Testis (tissue), 5 donors: ENCODE measurements around the gene C12orf75. TPM values are rescaled to one million over a fixed set of nuclear protein-coding genes. Genes with fewer than 3 reads are reported as not detected.
A peak's percentile ranks its signal among the peaks of the same experiment; 100 is the strongest.

ENCODE experiments used
- DNase-seq: peaks from one replicate; pipeline ENCODE4 v3.0.0-alpha.2; 2019
- H3K27ac ChIP-seq, 2 donors: fragments of 200-600 bp; sonication (generic); one replicate each; pipeline ENCODE4 v1.5.1; 2019
- H3K27me3 ChIP-seq: fragments of 200-600 bp; sonication (generic); one replicate; pipeline ENCODE4 v1.5.1; 2019
- H3K36me3 ChIP-seq: fragments of 200-600 bp; sonication (generic); one replicate; pipeline ENCODE4 v1.5.1; 2017; ENCODE audit warnings: low read depth; ENCODE audit errors: missing control alignments
- H3K4me1 ChIP-seq: fragments of 200-600 bp; sonication (generic); one replicate; pipeline ENCODE4 v1.5.1; 2019
- H3K4me3 ChIP-seq, 2 donors: fragments of 200-600 bp; sonication (generic); one replicate each; pipeline ENCODE4 v1.5.1; 2017 to 2019
- H3K9me3 ChIP-seq: fragments of 200-600 bp; sonication (generic); one replicate; pipeline ENCODE4 v1.5.1; 2017
- CTCF ChIP-seq, 3 experiments: fragments of 450-650 bp in 2 of 3; fragments of 200-600 bp in 1 of 3; sonication (generic) in 1 of 3; IDR thresholded peaks; one replicate each; pipeline ENCODE4 v1.5.1; 2016 to 2019; ENCODE audit warnings: antibody characterized with exemption in 3 of 3, mild to moderate bottlenecking in 2 of 3, moderate library complexity in 1 of 3
- POLR2A ChIP-seq: fragments of 450-650 bp; IDR thresholded peaks from one replicate; pipeline ENCODE4 v1.6.1; 2017; ENCODE audit warnings: antibody characterized with exemption, mild to moderate bottlenecking, moderate library complexity
- WGBS, 2 donors: methylation state at CpG; one replicate each; pipeline ENCODE4 v1.1.5; 2018; 5-methylcytosine and 5-hydroxymethylcytosine counted together
- intact Hi-C: fragments of 100-400 bp; cut with DNase I; formaldehyde crosslinking; loops from one replicate; pipeline ENCODE4 v1.15.1; 2023; ENCODE audit warnings: low total_unique reads
- long read RNA-seq, 2 donors: transcript quantifications; one replicate each; lab custom pipeline, GENCODE V29; 2026
- polyA plus RNA-seq: library from polyadenylated mRNA; stranded (reverse); fragments of 350-450 nt; fragmentation: Illumina TruSeq; extraction: RNeasy Lipid Tissue Mini Kit (QIAGEN cat#74804); gene quantifications from one replicate; pipeline ENCODE4 v1.2.3, GENCODE V29; 2014; ENCODE audit warnings: low read depth, low replicate concordance; ENCODE audit not compliant: insufficient read depth
- total RNA-seq, 2 donors: library from RNA; depleted of rRNA; stranded (reverse); fragments of >200 nt; gene quantifications; one replicate each; pipeline ENCODE4 v1.2.3, GENCODE V29; 2016

Gene C12orf75
- total RNA-seq (100 to 1,000 TPM; 112 to 121 TPM), polyA plus RNA-seq (144 TPM)
- long read RNA-seq, donor 1, transcript C12orf75-201 (6 exons, 1,366 nt): major isoform, 7 of 8 reads
- long read RNA-seq, donor 1, partial matches to known transcripts: 0 of 8 reads
- long read RNA-seq, donor 1, other reads (novel, unspliced or antisense): 0 of 8 reads
- long read RNA-seq, donor 2, transcript C12orf75-201 (6 exons, 1,366 nt): major isoform, 10 of 11 reads
- long read RNA-seq, donor 2, partial matches to known transcripts: 0 of 11 reads
- long read RNA-seq, donor 2, other reads (novel, unspliced or antisense): 0 of 11 reads

GRCh38 chr12:105330283-105330930, at the start of gene C12orf75:
Gene C12orf75, plus strand, starts transcription at chr12:105330691. Its CDS starts 201 bp downstream, at chr12:105330892.
- Histone ChIP-seq H3K4me1 (peaks cover 12% of the 10 kb centered on the region), H3K4me3 (peak within 1 kb of the TSS; percentile 81 to 83), H3K27ac (peak within 1 kb of the TSS in 1 of 2 donors; percentile 64), H3K36me3 (no peaks in the 10 kb centered on the region), H3K27me3 (no peaks in the 10 kb centered on the region), H3K9me3 (no peaks in the 10 kb centered on the region)
- intact Hi-C loops: no loop called here
- WGBS, 2 donors: 0 to 1% methylated on average over 3 to 31 of the region's 66 CpGs
- DNase-seq: peak; percentile 93
- TF ChIP-seq CTCF (IDR thresholded peaks at IDR 0.05) (no peak), POLR2A (no peak)

DNA sequence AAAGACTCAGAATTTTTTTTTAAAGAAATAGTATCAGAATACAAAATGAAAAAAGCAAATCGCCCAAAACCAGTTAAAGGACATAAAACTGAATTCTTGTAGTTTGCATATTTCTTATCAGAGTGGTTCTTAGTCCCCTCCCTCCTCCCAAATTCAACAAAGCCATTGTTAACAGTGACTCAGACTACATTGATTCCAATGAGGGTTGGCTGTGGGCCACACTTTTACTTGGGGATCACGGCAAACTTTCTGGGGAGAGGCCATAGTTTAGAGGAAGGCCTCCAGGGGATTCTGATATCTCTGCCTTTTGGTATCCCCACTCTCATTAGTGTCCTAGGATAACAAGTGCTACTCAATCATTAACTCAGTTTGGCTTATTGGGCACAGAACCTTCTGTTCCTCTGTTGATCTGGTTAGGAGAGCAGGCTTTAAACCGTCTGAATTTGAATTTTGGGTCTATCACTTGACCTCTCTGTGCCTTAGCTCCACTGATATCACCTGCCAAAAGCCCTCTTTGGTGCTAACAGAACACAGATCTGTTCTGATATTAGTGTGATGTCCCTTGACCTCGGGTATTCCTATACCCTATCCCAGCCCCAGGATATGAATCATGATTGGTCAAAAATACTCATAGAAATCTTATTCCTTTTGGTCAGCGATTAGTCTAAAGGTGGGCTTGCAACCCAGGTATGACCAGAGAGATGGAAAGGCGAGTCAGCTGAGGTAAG, 49.4 kb upstream of the C12orf75 start:
- Histone ChIP-seq H3K4me3 (no peak overlapping the region), H3K9me3 (no peaks in the 10 kb centered on the region), H3K36me3 (no peaks in the 10 kb centered on the region), H3K27me3 (no peaks in the 10 kb centered on the region), H3K4me1 (peaks cover 5% of the 10 kb centered on the region), H3K27ac (peak overlapping the region in 1 of 2 donors; percentile 4)
- 66 to 74% methylated on average over 6 of the region's 6 CpGs for WGBS, 2 donors
- DNase-seq: no peak
- no peak for TF ChIP-seq POLR2A
- TF ChIP-seq CTCF (IDR thresholded peaks at IDR 0.05): no peak
- intact Hi-C loops: no loop called here

GRCh38 chr12:105281694-105282049, 48.8 kb upstream of the C12orf75 start:
- no peaks in the 10 kb centered on the region for H3K9me3 ChIP-seq
- H3K4me3 ChIP-seq: no peak overlapping the region
- no peak overlapping the region for H3K27ac ChIP-seq
- H3K36me3 ChIP-seq: no peaks in the 10 kb centered on the region
- DNase-seq: no peak
- TF ChIP-seq CTCF (IDR thresholded peaks at IDR 0.05) (no peak), POLR2A (no peak)
- intact Hi-C loops: no loop called here
- H3K4me1 ChIP-seq: peaks cover 5% of the 10 kb centered on the region
- WGBS, 2 donors: 88 to 95% methylated on average over 1 of the region's 1 CpG
- H3K27me3 ChIP-seq: no peaks in the 10 kb centered on the region

DNA sequence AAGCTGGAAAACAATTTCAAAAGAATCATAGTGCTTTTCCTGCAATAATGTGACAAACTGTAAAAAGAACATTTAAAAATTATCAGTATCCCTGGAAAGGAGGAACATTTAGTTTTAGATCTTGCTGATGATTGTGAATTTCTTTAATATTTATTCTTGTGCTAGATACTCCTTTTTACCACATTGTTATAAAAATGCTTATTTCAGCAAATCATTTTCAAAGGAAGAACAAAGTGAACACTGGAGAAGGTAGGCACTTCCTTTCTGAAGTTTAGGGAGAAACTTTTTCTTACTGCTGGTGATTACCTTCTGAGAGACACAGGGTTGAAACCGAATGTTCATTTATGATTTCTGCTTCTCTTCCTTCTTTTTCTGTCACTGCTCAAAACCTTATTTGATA, 45.1 kb upstream of the C12orf75 start:
- TF ChIP-seq CTCF (IDR thresholded peaks at IDR 0.05) (no peak), POLR2A (no peak)
- intact Hi-C loops: no loop called here
- H3K4me1 ChIP-seq: no peaks in the 10 kb centered on the region
- DNase-seq: no peak
- no peaks in the 10 kb centered on the region for H3K27me3 ChIP-seq
- WGBS, 2 donors: 58 to 61% methylated on average over 1 of the region's 1 CpG
- H3K27ac ChIP-seq: no peak overlapping the region
- no peaks in the 10 kb centered on the region for H3K36me3 ChIP-seq
- no peak overlapping the region for H3K4me3 ChIP-seq
- H3K9me3 ChIP-seq: no peaks in the 10 kb centered on the region
